Esophagus muscularis mucosa (tissue), 4 donors: ENCODE results near the gene RAD51B. TPM values are rescaled to one million over a fixed set of nuclear protein-coding genes. Genes with fewer than 3 reads are reported as not detected.

Experiments
- DNase-seq: peaks from one replicate; pipeline ENCODE4 v3.0.0-alpha.2; 2017; ENCODE audit errors: extremely low spot score
- H3K27ac ChIP-seq, 4 donors: fragments of 200-600 bp; sonication (generic); replicated peaks in 1 of 4; 1 replicate in 3 of 4; 2 replicates in 1 of 4; pipeline ENCODE4 v1.5.1; 2016 to 2019; ENCODE audit warnings: mild to moderate bottlenecking in 1 of 4
- H3K27me3 ChIP-seq, 4 donors: fragments of 200-600 bp; sonication (generic); one replicate each; pipeline versions ENCODE4 v1.5.1 to v1.6.0; 2016 to 2019
- H3K36me3 ChIP-seq, 4 donors: fragments of 200-600 bp; sonication (generic); one replicate each; pipeline ENCODE4 v1.5.1; 2016 to 2019
- H3K4me1 ChIP-seq, 4 donors: fragments of 200-600 bp; sonication (generic); one replicate each; pipeline ENCODE4 v1.5.1; 2016 to 2019
- H3K4me3 ChIP-seq, 4 donors: fragments of 200-600 bp; sonication (generic); 1 replicate in 2 of 4; 2 replicates in 2 of 4; pipeline ENCODE4 v1.5.1; 2016 to 2019; ENCODE audit warnings: mild to moderate bottlenecking in 4 of 4, moderate library complexity in 1 of 4
- H3K9me3 ChIP-seq, 4 donors: fragments of 200-600 bp; sonication (generic); 1 replicate in 3 of 4; 2 replicates in 1 of 4; pipeline ENCODE4 v1.5.1; 2016 to 2019
- EP300 ChIP-seq: sonication (generic); formaldehyde crosslinking; IDR thresholded peaks from one replicate; pipeline ENCODE4 v1.6.1; 2017; ENCODE audit warnings: antibody characterized with exemption
- POLR2A ChIP-seq: fragments of 450-650 bp; IDR thresholded peaks from one replicate; pipeline ENCODE4 v1.6.1; 2017; ENCODE audit warnings: antibody characterized with exemption, moderate library complexity, mild to moderate bottlenecking, low read depth
- POLR2AphosphoS5 ChIP-seq, 2 donors: sonication (generic); formaldehyde crosslinking; IDR thresholded peaks; one replicate each; pipeline ENCODE4 v1.6.1; 2017; ENCODE audit warnings: antibody characterized with exemption in 2 of 2
- WGBS: methylation state at CpG from one replicate; pipeline ENCODE4 v1.1.5; 2018; 5-methylcytosine and 5-hydroxymethylcytosine counted together
- intact Hi-C: fragments of 100-400 bp; cut with DNase I; formaldehyde crosslinking; loops from one replicate; pipeline ENCODE4 v1.15.1; 2023
- total RNA-seq, 4 donors: library from RNA; depleted of rRNA; stranded (reverse); fragments of >200 nt; gene quantifications; one replicate each; pipeline versions ENCODE4 v1.1.0 to v1.2.1, GENCODE V29; 2016
- TF ChIP-seq, protein P1 (sequence below), 3 experiments: fragments of 200-600 bp in 2 of 3; fragments of 450-650 bp in 1 of 3; sonication (generic) in 2 of 3; IDR thresholded peaks; one replicate each; pipeline ENCODE4 v1.5.1; 2017 to 2019; ENCODE audit warnings: antibody characterized with exemption in 3 of 3, mild to moderate bottlenecking in 2 of 3, moderate library complexity in 1 of 3

The RAD51B gene
- total RNA-seq, 4 donors from 2014 or later: 2.8 to 11.1 (median 5.1) TPM

- peak overlapping the region in 2 of 4 donors; percentile 2 to 48 for H3K27ac ChIP-seq
- TF ChIP-seq EP300: no peak
- TF ChIP-seq, protein P1, sequence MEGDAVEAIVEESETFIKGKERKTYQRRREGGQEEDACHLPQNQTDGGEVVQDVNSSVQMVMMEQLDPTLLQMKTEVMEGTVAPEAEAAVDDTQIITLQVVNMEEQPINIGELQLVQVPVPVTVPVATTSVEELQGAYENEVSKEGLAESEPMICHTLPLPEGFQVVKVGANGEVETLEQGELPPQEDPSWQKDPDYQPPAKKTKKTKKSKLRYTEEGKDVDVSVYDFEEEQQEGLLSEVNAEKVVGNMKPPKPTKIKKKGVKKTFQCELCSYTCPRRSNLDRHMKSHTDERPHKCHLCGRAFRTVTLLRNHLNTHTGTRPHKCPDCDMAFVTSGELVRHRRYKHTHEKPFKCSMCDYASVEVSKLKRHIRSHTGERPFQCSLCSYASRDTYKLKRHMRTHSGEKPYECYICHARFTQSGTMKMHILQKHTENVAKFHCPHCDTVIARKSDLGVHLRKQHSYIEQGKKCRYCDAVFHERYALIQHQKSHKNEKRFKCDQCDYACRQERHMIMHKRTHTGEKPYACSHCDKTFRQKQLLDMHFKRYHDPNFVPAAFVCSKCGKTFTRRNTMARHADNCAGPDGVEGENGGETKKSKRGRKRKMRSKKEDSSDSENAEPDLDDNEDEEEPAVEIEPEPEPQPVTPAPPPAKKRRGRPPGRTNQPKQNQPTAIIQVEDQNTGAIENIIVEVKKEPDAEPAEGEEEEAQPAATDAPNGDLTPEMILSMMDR (IDR thresholded peaks at IDR 0.05): no peak
- no peak for TF ChIP-seq POLR2A
- no peak for TF ChIP-seq POLR2AphosphoS5 (IDR thresholded peaks at IDR 0.05)
- H3K4me1 ChIP-seq: peaks cover 34 to 60% (median 52%) of the 10 kb centered on the region in 4 donors
- no peaks in the 10 kb centered on the region for H3K36me3 ChIP-seq
- DNase-seq: no peak
- intact Hi-C loops: no loop called here
- no peaks in the 10 kb centered on the region for H3K9me3 ChIP-seq
- no peak overlapping the region for H3K4me3 ChIP-seq
- 100% methylated on average over 2 of the region's 2 CpGs for WGBS
- no peaks in the 10 kb centered on the region for H3K27me3 ChIP-seq
Measured at GRCh38 chr14:68366656-68367055, 547.1 kb downstream of the RAD51B start.

- DNase-seq: no peak
- H3K4me3 ChIP-seq: no peak overlapping the region
- intact Hi-C loops: no loop called here
Measured at GRCh38 chr14:68367536-68367935, 548.0 kb downstream of the RAD51B start.

DNA sequence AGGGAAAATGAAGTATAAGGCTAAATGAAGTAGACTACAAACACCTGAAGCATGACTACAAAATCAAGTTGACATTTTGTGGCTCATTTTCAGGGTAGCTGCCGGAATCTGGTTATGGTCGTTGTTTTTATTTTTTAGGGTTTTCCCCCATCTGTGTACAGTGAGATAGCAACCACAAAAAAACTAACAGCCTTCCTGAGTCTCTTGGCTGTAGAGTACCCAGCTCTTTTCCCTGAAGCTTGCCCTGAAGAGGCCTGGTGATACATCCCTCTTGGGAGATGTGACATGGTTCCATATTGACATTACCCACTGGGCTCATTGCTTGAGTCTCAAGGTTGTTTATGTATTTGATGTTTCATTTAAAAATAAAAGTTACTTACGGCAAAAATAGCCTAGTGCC lies 549.3 kb downstream of the RAD51B start:
- no peak overlapping the region for H3K4me3 ChIP-seq
- no peak for DNase-seq
- H3K27me3 ChIP-seq: no peaks in the 10 kb centered on the region
- 94% methylated on average over 3 of the region's 3 CpGs for WGBS
- TF ChIP-seq EP300 (no peak), POLR2AphosphoS5 (IDR thresholded peaks at IDR 0.05) (no peak), POLR2A (no peak)
- TF ChIP-seq, protein P1 (IDR thresholded peaks at IDR 0.05): no peak
- H3K27ac ChIP-seq: no peak overlapping the region
- H3K36me3 ChIP-seq: no peaks in the 10 kb centered on the region
- intact Hi-C loops: no loop called here
- H3K4me1 ChIP-seq: peaks cover 34 to 59% (median 49%) of the 10 kb centered on the region in 4 donors
- no peaks in the 10 kb centered on the region for H3K9me3 ChIP-seq

More at GRCh38 chr14:68367536-68367935, 548.0 kb downstream of the RAD51B start:
- TF ChIP-seq POLR2A (no peak), EP300 (no peak), POLR2AphosphoS5 (IDR thresholded peaks at IDR 0.05) (no peak)
- TF ChIP-seq, protein P1 (IDR thresholded peaks at IDR 0.05): no peak
- no peaks in the 10 kb centered on the region for H3K27me3 ChIP-seq
- H3K36me3 ChIP-seq: no peaks in the 10 kb centered on the region
- H3K9me3 ChIP-seq: no peaks in the 10 kb centered on the region
- WGBS: 41% methylated on average over 5 of the region's 5 CpGs
- H3K4me1 ChIP-seq: peaks cover 34 to 60% (median 52%) of the 10 kb centered on the region in 4 donors
- peak overlapping the region in 3 of 4 donors; percentile 7 to 36 (median 26) for H3K27ac ChIP-seq

DNA sequence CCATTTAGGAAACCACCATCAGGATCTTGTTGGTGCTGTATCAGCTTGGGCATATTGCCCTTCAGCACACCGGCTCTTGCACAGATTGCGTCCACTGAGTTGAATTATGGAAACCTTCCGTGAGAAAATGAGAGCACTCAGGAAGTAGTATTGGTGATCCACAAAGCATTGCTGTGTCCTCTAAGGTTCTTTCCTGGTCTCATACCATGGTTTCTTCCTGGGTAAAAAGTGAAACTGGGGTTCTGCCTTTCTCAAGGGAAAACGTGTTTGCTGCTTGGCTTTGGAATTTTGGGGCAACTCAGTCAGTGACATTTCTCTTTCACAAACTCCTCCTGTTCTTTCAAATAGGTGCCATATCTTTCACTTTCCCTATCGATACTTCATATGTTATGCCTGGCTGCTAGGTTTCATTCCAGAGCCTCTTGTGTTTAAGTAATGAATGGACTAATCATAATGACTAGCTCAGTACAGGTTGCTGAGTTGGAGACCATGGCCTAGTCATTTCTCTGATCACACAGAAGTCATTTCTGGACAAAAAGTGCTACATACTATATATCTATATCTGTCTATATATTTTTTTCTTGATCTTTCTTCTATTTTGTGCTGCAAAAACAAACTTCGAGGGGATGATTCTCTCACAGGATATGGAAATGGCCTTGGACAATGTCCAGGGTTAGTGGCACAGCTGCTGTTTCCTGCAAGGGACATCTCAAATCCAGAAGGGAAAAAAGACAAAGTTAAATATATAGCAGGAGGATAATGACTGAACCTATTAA lies 549.9 kb downstream of the RAD51B start:
- H3K4me1 ChIP-seq: peaks cover 32 to 53% (median 43%) of the 10 kb centered on the region in 4 donors
- intact Hi-C loops: loop anchor here (10.0 kb wide), 1 partner anchor 105 kb away; no protein-coding TSS in a partner anchor
- WGBS: 82% methylated on average over 6 of the region's 6 CpGs
- H3K4me3 ChIP-seq: no peak overlapping the region
- no peak for DNase-seq
- TF ChIP-seq, protein P1 (IDR thresholded peaks at IDR 0.05): no peak
- TF ChIP-seq EP300 (no peak), POLR2A (no peak), POLR2AphosphoS5 (IDR thresholded peaks at IDR 0.05) (no peak)
- H3K27ac ChIP-seq: no peak overlapping the region
- H3K9me3 ChIP-seq: no peaks in the 10 kb centered on the region
- no peaks in the 10 kb centered on the region for H3K36me3 ChIP-seq
- no peaks in the 10 kb centered on the region for H3K27me3 ChIP-seq

- DNase-seq: no peak
- Histone ChIP-seq H3K36me3 (no peaks in the 10 kb centered on the region), H3K4me3 (no peak overlapping the region), H3K4me1 (peaks cover 27 to 48% (median 38%) of the 10 kb centered on the region in 4 donors), H3K9me3 (no peaks in the 10 kb centered on the region), H3K27me3 (no peaks in the 10 kb centered on the region), H3K27ac (no peak overlapping the region)
- TF ChIP-seq POLR2A (no peak), POLR2AphosphoS5 (IDR thresholded peaks at IDR 0.05) (no peak), EP300 (no peak)
- TF ChIP-seq, protein P1 (IDR thresholded peaks at IDR 0.05): no peak
- intact Hi-C loops: loop anchor here (10.0 kb wide), 1 partner anchor 105 kb away; no protein-coding TSS in a partner anchor
Measured at GRCh38 chr14:68370057-68370360, 550.4 kb downstream of the RAD51B start.
